SKM-1 treated with dmso at 0.1 percent for 144 hours (cell line): ENCODE data around the gene STARD3.
"Not testable (repeated sequence)": the region's sequence is repeated elsewhere in the genome, so short reads cannot be mapped to it uniquely, and the experiment has no call there.

Experiments used
- DNase-seq: peaks from one replicate; lab custom pipeline; 2025; ENCODE audit not compliant: unreplicated experiment; lab: John Stamatoyannopoulos, UW

STARD3 gene

GRCh38 chr17:39709319-39709997, 72.5 kb downstream of the STARD3 start:
- no peak for DNase-seq

DNA sequence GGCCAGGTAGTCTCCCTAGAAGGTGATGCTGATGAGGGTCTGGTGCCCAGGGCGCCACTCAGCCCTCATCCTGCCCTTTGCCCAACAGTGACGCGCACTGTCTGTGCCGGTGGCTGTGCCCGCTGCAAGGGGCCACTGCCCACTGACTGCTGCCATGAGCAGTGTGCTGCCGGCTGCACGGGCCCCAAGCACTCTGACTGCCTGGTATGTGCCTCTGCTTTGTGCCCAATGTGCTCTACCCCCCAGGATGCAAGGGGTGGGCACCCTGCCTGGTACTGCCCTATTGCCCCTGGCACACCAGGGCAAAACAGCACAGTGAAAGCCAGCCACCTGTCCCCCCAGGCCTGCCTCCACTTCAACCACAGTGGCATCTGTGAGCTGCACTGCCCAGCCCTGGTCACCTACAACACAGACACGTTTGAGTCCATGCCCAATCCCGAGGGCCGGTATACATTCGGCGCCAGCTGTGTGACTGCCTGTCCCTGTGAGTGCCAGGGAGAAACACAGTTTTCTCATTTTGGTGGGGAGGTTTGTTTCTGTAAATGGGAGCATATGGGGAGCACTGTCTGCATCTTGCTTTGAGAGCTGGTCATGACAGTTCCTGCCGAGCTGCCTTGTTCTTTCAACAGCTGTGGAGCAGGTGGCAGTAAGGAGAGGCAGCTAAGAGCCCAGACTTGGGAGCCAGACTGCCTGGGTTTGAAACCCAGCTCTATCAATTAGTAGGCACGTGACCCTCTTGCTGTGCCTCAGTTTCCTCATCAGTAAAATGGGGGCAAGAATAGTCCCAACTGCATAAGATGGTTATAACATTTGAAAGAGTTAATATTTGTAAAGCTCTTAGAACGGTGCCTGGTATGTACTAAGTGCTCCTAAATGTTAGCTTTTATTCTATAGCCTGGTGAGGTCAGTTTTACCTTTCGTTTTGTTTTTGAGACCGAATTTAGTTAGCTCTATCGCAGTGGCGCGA, 73.3 kb downstream of the STARD3 start:
- DNase-seq: no peak

DNA sequence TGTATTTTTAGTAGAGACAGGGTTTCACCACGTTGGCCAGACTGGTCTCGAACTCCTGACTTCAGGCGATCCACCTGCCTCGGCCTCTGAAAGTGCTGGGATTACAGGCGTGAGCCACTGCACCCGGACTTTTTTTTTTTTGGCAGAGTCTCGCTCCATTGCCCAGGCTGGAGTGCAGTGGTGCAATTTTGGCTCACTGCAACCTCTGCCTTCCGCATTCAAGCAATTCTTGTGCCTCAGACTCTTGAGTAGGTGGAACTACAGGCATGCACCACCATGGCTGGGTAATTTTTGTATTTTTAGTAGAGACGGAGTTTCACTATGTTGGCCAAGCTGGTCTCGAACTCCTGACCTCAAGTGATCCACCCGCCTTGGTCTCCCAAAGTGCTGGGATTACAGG, 74.1 kb downstream of the STARD3 start:
- DNase-seq: not testable (repeated sequence)

GRCh38 chr17:39711851-39712250, 74.9 kb downstream of the STARD3 start:
- no peak for DNase-seq
